H1 (cell line): ENCODE measurements around the gene GRID2.

Experiments used
- CTCF ChIP-seq, 3 experiments: IDR thresholded peaks; 1 replicate in 2 of 3; 2 replicates in 1 of 3; pipeline versions ENCODE4 v1.5.1 to v1.6.1; 2011; ENCODE audit warnings: low read length in 3 of 3, mild to moderate bottlenecking in 3 of 3, inconsistent platforms in 2 of 3, low read depth in 1 of 3, moderate library complexity in 1 of 3; ENCODE audit not compliant: insufficient read depth in 1 of 3; ENCODE audit errors: control extremely low read depth in 1 of 3
- KDM1A ChIP-seq: fragments of 200-600, 300-600 bp; sonication (generic); IDR thresholded peaks from 2 replicates; pipeline ENCODE4 v1.7.1; 2016; ENCODE audit warnings: mild to moderate bottlenecking, low read length, borderline replicate concordance
- POLR2A ChIP-seq, 2 experiments: IDR thresholded peaks; 1 replicate in 1 of 2; 2 replicates in 1 of 2; pipeline ENCODE4 v1.6.1; 2011; ENCODE audit warnings: low read depth in 2 of 2, low read length in 2 of 2, mild to moderate bottlenecking in 2 of 2; ENCODE audit errors: control extremely low read depth in 1 of 2
- RAD21 ChIP-seq, 2 experiments: IDR thresholded peaks in 1 of 2; conservative IDR thresholded peaks in 1 of 2; 2 replicates each; pipeline ENCODE4 v1.6.1; 2011; ENCODE audit warnings: low read depth in 2 of 2, low read length in 2 of 2, improper control_type of control experiment in 1 of 2, inconsistent platforms in 1 of 2, mild to moderate bottlenecking in 1 of 2, moderate library complexity in 1 of 2

GRCh38 chr4:92451782-92452181 is 148.0 kb downstream of the GRID2 start:
- no peak; a peak in 1 of 3 replicates for TF ChIP-seq POLR2A (IDR thresholded peaks at IDR 0.05; ENCODE audit: control extremely low read depth in 1 of 2, low read depth in 2 of 2, low read length in 2 of 2)
- no peak for TF ChIP-seq KDM1A
- no peak for TF ChIP-seq CTCF (IDR thresholded peaks at IDR 0.05; ENCODE audit: control extremely low read depth in 1 of 3, insufficient read depth in 1 of 3, low read depth in 1 of 3, low read length in 3 of 3)
- no peak for TF ChIP-seq RAD21 (IDR thresholded peaks at IDR 0.05 in 1 of 2, conservative IDR thresholded peaks at IDR 0.05 in 1 of 2; ENCODE audit: low read depth in 2 of 2, low read length in 2 of 2)
